GM18499 (cell line): Measurements from ENCODE around the gene SCFD2.

Experiments
- ATAC-seq: cut with Tn5 transposase; IDR thresholded peaks from one replicate; pipeline ENCODE4 v1.9.1; 2021; ENCODE audit warnings: moderate number of reproducible peaks; ENCODE audit not compliant: insufficient read depth, unreplicated experiment

SCFD2 gene

DNA sequence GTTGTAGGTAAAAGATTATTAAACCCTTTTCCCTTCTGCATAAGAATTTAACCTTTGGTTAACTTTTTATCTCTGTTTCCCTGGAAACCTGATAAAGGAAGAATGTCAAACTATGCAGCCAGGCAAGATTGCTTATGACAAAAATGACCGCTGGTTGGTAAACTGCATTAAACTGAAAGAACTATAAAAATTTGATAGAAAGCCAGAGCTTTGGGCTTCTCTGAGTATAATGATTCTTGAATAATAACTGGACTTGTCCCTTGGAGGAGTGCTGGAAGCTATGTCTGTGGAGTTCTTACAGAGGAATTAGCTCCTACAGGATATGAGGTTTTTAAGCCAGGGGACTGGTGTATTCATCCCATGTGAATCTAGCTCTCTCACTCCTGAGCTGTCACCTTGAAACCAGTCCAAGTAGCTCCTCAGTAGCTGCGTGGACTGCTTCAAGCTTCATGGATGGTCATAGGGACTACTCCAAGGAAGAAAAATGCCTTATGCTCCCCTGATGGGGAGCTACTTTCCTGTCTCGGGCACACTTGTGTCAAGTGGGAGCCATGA, 451.7 kb downstream of the SCFD2 start:
- ATAC-seq: no peak

GRCh38 chr4:52912608-52913007, 453.3 kb downstream of the SCFD2 start:
- ATAC-seq: no peak

- peak; percentile 45 for ATAC-seq
These were observed 454.1 kb downstream of the SCFD2 start for GRCh38 chr4:52911684-52912294.

DNA sequence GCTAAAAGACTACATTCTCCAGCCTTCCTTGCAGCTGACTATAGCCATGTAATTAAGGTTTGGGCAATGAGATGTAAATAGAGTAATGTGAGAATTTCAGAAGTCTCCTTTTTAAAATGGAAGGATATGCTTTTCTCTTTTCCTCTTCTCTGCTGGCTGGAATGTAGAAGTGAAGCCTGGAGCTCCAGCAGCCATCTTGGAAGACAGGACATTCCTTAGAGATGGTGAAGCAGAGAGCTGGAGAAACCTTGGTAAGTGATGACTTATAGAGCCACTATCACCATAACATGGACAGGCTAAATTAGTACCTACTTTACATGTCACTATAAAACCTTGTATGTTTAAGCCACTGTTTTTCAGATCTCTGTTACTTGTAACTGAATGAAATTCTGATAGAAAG, 455.7 kb downstream of the SCFD2 start:
- ATAC-seq: no peak

GRCh38 chr4:52907510-52907909, 458.4 kb downstream of the SCFD2 start:
- no peak for ATAC-seq

- no peak for ATAC-seq
These were observed 461.4 kb downstream of the SCFD2 start for GRCh38 chr4:52904421-52904820.

DNA sequence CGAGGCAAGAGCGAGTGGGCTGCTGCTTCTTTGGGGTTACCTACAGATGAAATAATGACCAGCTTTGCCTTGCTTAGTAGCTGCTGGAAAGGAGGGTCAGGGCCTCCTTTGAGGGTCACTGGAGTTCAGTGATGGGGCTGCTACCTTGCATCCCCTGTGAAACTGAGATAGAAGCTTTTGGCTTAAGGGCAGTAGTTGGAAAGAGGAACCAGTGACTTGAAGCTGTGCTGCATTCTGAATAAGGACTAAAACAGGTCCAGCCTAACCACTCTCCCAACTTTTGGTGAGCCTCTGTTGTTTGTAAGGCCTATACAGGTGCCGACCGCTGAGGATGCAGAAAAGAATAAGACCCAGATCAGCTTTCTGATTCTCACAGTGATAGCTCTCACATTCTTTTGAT, 462.6 kb downstream of the SCFD2 start:
- no peak for ATAC-seq

DNA sequence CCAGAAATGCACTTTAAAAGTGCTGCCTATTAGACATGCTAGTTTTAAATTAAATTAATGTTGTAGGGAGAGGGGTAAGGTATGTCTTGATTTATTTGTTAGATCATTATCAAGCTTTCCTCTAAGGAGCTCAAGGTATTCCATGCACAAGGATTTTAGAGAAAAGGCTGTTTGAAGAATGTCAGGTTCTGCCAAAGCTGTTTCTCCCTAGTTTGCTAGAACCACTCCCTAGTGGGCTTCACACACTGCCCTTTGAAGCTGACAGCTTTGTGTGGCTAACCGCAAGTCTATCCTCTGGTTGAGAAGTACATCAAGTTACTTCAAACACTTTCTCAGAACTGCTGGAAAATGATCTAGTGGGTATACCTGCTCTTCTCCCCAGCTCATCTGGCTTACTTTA, 471.4 kb downstream of the SCFD2 start:
- no peak for ATAC-seq

DNA sequence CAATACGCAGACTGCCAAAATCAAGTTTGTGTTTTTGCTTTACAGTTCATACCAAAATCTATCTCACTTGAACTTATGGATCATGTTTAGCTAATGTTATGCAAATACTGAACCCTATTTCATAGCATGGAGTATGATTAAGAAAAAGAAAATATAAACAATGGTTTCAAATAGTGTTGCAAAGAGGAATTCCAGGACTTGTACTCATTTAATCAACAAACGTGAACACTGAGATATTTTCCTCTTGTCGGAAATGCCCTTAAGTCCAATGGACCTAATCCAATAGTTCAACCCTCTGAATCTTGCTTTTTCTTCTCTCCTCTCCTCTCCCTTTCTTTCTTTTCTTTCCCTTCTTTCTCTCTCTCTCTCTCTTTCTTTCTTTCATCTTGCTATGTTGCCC, 473.0 kb downstream of the SCFD2 start:
- no peak for ATAC-seq

DNA sequence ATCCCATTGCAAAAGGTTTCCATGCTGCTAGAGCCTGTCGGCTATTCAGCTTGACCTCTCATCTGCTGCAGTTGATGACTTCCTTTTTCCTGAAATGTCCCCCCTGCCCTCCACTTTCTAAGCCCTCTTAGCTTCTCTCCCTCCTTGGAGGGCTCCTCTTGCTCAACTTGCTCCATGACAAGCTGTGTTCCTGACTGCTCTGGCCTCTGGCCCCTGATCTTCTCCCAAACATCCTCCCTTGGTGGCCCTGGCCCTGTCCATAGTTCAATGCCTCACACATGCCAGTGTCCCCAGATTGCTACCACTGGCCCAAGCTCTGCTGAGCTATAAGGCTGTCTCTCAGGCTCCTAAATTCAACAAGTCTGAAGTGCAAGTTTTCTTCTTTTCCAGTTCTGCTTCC, 474.1 kb downstream of the SCFD2 start:
- no peak for ATAC-seq

- ATAC-seq: no peak
These were observed 475.4 kb downstream of the SCFD2 start for GRCh38 chr4:52890521-52890791.

DNA sequence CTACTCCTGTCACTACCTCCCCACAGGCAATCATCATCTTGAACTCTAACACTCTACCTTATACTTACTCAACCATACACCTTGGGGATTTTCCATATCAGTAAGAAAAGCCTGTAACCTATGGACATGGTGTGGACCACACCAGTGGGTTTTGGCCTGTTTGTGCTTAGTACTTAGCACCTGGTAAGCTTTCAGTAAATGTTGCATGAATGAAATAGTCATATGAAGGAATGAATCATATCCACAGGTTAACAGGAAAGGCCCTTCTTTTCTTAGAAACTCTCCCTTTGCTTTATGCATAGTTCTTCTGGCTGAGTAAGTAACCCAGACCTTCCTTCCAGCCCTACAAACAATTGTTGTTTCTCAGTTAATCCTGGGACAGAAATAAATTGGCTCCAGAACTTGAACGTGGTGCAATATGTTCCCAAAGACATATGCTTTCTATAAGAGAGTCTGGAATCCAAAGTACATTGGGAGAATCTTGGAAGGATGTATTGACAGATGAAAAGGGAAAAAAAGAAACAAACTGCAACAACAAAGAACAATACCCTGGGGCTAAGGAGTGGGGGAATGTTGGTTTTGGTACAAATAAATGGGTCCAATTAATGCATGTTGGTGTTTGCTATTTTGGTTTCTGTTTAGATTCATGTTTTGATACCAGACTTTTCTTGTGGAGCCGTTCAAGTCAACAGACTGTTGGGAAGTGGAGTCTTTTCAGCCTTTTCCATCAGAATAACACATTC, 475.9 kb downstream of the SCFD2 start:
- no peak for ATAC-seq

GRCh38 chr4:52889354-52889753, 476.5 kb downstream of the SCFD2 start:
- no peak for ATAC-seq

GRCh38 chr4:52884994-52885393, 480.9 kb downstream of the SCFD2 start:
- ATAC-seq: no peak

- ATAC-seq: no peak
These were observed 481.9 kb downstream of the SCFD2 start for GRCh38 chr4:52883707-52884669.

- ATAC-seq: no peak
These were observed 482.7 kb downstream of the SCFD2 start for GRCh38 chr4:52883183-52883621.

GRCh38 chr4:52880994-52881393, 484.9 kb downstream of the SCFD2 start:
- ATAC-seq: no peak

DNA sequence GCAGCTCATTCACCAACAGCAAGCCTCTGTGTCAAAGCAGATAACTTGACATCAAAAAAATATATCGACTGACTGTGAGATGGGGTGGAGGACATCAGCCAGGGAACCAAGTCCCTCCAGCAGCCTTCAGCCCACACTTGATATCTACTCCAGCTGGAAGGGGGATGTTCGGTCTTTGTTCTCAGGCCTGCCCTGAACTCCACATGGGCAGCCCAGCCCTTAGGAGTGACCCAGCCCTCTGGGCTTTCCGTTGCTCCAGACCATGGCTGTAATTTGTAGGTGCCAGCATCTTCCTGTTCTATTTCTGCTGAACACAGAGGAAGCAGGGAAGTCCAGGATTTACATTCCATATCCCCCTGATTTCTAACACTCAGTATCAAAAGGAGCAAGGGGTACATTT, 486.4 kb downstream of the SCFD2 start:
- ATAC-seq: no peak

GRCh38 chr4:52877694-52878093, 488.2 kb downstream of the SCFD2 start:
- no peak for ATAC-seq

DNA sequence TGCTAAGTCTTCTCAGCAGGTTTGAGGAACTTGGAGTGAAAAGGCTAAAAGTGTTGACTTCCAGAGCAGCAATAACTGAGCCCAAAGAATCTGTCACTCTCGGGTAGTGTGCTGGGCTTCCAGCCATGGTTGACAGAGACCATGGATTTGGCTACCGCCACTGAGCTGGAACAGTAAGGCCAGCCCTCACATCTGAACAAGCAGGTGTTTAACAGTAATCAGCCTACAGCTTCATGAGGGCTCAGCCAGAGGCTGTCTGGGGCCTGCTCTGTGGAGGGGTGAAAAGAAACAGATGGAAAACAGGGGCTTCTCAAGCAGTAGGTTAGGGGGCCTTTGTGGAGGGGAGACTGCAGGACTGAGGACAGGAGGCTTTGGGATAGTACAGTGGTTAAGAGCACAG, 488.8 kb downstream of the SCFD2 start:
- ATAC-seq: no peak

- no peak for ATAC-seq
These were observed 489.8 kb downstream of the SCFD2 start for GRCh38 chr4:52876069-52876468.
